ENCODE results near the gene APBA2.
"Not testable (repeated sequence)": the region's sequence is repeated elsewhere in the genome, so short reads cannot be mapped to it uniquely, and the experiment has no call there.

The APBA2 gene

GRCh38 chr15:29043736-29044502 lies 158.1 kb downstream of the APBA2 start:
- Histone ChIP-seq H3K4me3 (ENCODE audit: low read length) (no peak overlapping the region), H3F3A (ENCODE audit: insufficient read depth, low read length) (no peaks in the 10 kb centered on the region), H3K9me3 (replicated peaks; ENCODE audit: insufficient read depth, low read length) (no peaks in the 10 kb centered on the region), H3K4me2 (ENCODE audit: low read depth, low read length) (no peak overlapping the region), H3K36me3 (replicated peaks; ENCODE audit: insufficient read depth, low read length) (no peaks in the 10 kb centered on the region), H3K4me1 (ENCODE audit: low read length) (no peaks in the 10 kb centered on the region), H3K27me3 (replicated peaks; ENCODE audit: insufficient read depth, low read length) (no peaks in the 10 kb centered on the region), H3K27ac (ENCODE audit: low read length) (no peak overlapping the region), H3K9ac (ENCODE audit: low read length) (no peak overlapping the region), H4K20me1 (ENCODE audit: insufficient read depth, low read length) (no peaks in the 10 kb centered on the region), H3K79me2 (ENCODE audit: low read length) (no peaks in the 10 kb centered on the region), H2AFZ (ENCODE audit: low read length) (no peak overlapping the region), H3K9me2 (replicated peaks; ENCODE audit: insufficient read depth, low read length) (no peaks in the 10 kb centered on the region)
- no peak for DNase-seq
- TF ChIP-seq CTCF (IDR thresholded peaks at IDR 0.05; ENCODE audit: low read length) (no peak), EZH2 (optimal IDR thresholded peaks at IDR 0.05; ENCODE audit: low read depth, low read length) (no peak), EZH2phosphoT487 (IDR thresholded peaks at IDR 0.05; ENCODE audit: low read length) (no peak)

GRCh38 chr15:29044503-29044901 lies 158.7 kb downstream of the APBA2 start:
- DNase-seq: no peak
- Histone ChIP-seq H3K9me3 (replicated peaks; ENCODE audit: insufficient read depth, low read length) (no peaks in the 10 kb centered on the region), H3F3A (ENCODE audit: insufficient read depth, low read length) (no peaks in the 10 kb centered on the region), H3K36me3 (replicated peaks; ENCODE audit: insufficient read depth, low read length) (no peaks in the 10 kb centered on the region), H3K27ac (ENCODE audit: low read length) (no peak overlapping the region), H3K4me2 (ENCODE audit: low read depth, low read length) (no peak overlapping the region), H3K9ac (ENCODE audit: low read length) (no peak overlapping the region), H2AFZ (ENCODE audit: low read length) (no peak overlapping the region), H3K9me2 (replicated peaks; ENCODE audit: insufficient read depth, low read length) (no peaks in the 10 kb centered on the region), H3K4me3 (ENCODE audit: low read length) (no peak overlapping the region), H3K4me1 (ENCODE audit: low read length) (no peaks in the 10 kb centered on the region), H4K20me1 (ENCODE audit: insufficient read depth, low read length) (no peaks in the 10 kb centered on the region), H3K27me3 (replicated peaks; ENCODE audit: insufficient read depth, low read length) (no peaks in the 10 kb centered on the region), H3K79me2 (ENCODE audit: low read length) (no peaks in the 10 kb centered on the region)
- TF ChIP-seq EZH2phosphoT487 (IDR thresholded peaks at IDR 0.05; ENCODE audit: low read length) (no peak), EZH2 (optimal IDR thresholded peaks at IDR 0.05; ENCODE audit: low read depth, low read length) (no peak), CTCF (IDR thresholded peaks at IDR 0.05; ENCODE audit: low read length) (no peak)

GRCh38 chr15:29045161-29045560 lies 159.4 kb downstream of the APBA2 start:
- not testable (repeated sequence) for H3K36me3 ChIP-seq (replicated peaks; ENCODE audit: insufficient read depth, low read length); H3K9me3 ChIP-seq (replicated peaks; ENCODE audit: insufficient read depth, low read length); H3K27me3 ChIP-seq (replicated peaks; ENCODE audit: insufficient read depth, low read length); H3K4me3 ChIP-seq (ENCODE audit: low read length); H3K79me2 ChIP-seq (ENCODE audit: low read length); H3K4me1 ChIP-seq (ENCODE audit: low read length); H3K27ac ChIP-seq (ENCODE audit: low read length); H4K20me1 ChIP-seq (ENCODE audit: insufficient read depth, low read length); H3K4me2 ChIP-seq (ENCODE audit: low read depth, low read length); H2AFZ ChIP-seq (ENCODE audit: low read length); DNase-seq; H3K9me2 ChIP-seq (replicated peaks; ENCODE audit: insufficient read depth, low read length); H3F3A ChIP-seq (ENCODE audit: insufficient read depth, low read length); H3K9ac ChIP-seq (ENCODE audit: low read length)

- Histone ChIP-seq H3K79me2 (ENCODE audit: low read length) (no peaks in the 10 kb centered on the region), H3K27me3 (replicated peaks; ENCODE audit: insufficient read depth, low read length) (no peaks in the 10 kb centered on the region), H3K9me2 (replicated peaks; ENCODE audit: insufficient read depth, low read length) (no peaks in the 10 kb centered on the region), H3K9me3 (replicated peaks; ENCODE audit: insufficient read depth, low read length) (no peaks in the 10 kb centered on the region), H3K4me2 (ENCODE audit: low read depth, low read length) (no peak overlapping the region), H3K4me3 (ENCODE audit: low read length) (no peak overlapping the region), H4K20me1 (ENCODE audit: insufficient read depth, low read length) (no peaks in the 10 kb centered on the region), H3K4me1 (ENCODE audit: low read length) (no peaks in the 10 kb centered on the region), H3K9ac (ENCODE audit: low read length) (no peak overlapping the region), H3K27ac (ENCODE audit: low read length) (no peak overlapping the region), H3F3A (ENCODE audit: insufficient read depth, low read length) (no peaks in the 10 kb centered on the region), H2AFZ (ENCODE audit: low read length) (no peak overlapping the region), H3K36me3 (replicated peaks; ENCODE audit: insufficient read depth, low read length) (no peaks in the 10 kb centered on the region)
- DNase-seq: no peak
- no peak for TF ChIP-seq CTCF (IDR thresholded peaks at IDR 0.05; ENCODE audit: low read length)
- no peak for TF ChIP-seq EZH2phosphoT487 (IDR thresholded peaks at IDR 0.05; ENCODE audit: low read length)
- TF ChIP-seq EZH2 (optimal IDR thresholded peaks at IDR 0.05; ENCODE audit: low read depth, low read length): no peak
Measured at GRCh38 chr15:29045717-29046116, 159.9 kb downstream of the APBA2 start.

Data from MM.1S (cell line).